HAP-1 (cell line): ENCODE results near the gene RFT1.

Experiments used
- DNase-seq, 2 experiments: peaks; one replicate each; pipeline ENCODE4 v3.0.0-alpha.2; 2016 to 2020; ENCODE audit warnings: low spot score in 2 of 2
- H3K27me3 ChIP-seq: fragments of 250-450 bp; sonication (Bioruptor Pico); 2 replicates; pipeline ENCODE4 v1.5.1; 2020; ENCODE audit warnings: low read depth, mild to moderate bottlenecking, moderate library complexity
- H3K36me3 ChIP-seq: fragments of 250-450 bp; sonication (Bioruptor Pico); replicated peaks from 2 replicates; pipeline ENCODE4 v1.5.1; 2020; ENCODE audit warnings: mild to moderate bottlenecking
- H3K4me1 ChIP-seq: fragments of 250-450 bp; sonication (Bioruptor Pico); 2 replicates; pipeline ENCODE4 v1.5.1; 2020; ENCODE audit warnings: mild to moderate bottlenecking
- H3K4me3 ChIP-seq: fragments of 250-450 bp; sonication (Bioruptor Pico); 2 replicates; pipeline ENCODE4 v1.5.1; 2020; ENCODE audit warnings: mild to moderate bottlenecking, moderate library complexity
- H3K9me3 ChIP-seq: fragments of 250-450 bp; sonication (Bioruptor Pico); 2 replicates; pipeline ENCODE4 v1.5.1; 2020; ENCODE audit warnings: mild to moderate bottlenecking, moderate library complexity
- in situ Hi-C: fragments of 300-500 bp; cut with MboI; formaldehyde crosslinking; loops from 3 replicates; pipeline ENCODE4 v1.14.3; 2020; ENCODE audit warnings: low sequenced_read_pairs, inconsistent platforms, mixed read lengths

The RFT1 gene

DNA sequence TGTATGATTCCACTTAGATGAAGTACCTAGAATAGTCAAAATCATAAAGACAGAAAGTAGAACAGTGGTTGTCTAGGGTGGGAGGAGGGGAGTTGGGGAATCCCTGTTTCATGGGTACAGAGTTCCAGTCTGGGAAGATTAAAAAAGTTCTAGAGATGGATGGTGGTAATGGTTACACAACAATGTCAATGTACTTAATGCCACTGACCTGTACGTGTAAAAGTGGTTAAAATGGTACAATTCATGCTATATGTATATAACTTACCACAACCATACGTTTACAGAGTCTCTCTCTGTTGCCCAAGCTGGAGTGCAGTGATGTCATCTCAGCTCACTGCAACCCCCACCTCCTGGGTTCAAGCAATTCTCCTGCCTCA is 90.9 kb downstream of the RFT1 start:
- Histone ChIP-seq H3K27me3 (no peaks in the 10 kb centered on the region), H3K4me3 (no peak overlapping the region), H3K4me1 (peaks cover 17% of the 10 kb centered on the region), H3K36me3 (no peaks in the 10 kb centered on the region), H3K9me3 (no peaks in the 10 kb centered on the region)
- DNase-seq, result no peak
- in situ Hi-C loops, result no loop called here

DNA sequence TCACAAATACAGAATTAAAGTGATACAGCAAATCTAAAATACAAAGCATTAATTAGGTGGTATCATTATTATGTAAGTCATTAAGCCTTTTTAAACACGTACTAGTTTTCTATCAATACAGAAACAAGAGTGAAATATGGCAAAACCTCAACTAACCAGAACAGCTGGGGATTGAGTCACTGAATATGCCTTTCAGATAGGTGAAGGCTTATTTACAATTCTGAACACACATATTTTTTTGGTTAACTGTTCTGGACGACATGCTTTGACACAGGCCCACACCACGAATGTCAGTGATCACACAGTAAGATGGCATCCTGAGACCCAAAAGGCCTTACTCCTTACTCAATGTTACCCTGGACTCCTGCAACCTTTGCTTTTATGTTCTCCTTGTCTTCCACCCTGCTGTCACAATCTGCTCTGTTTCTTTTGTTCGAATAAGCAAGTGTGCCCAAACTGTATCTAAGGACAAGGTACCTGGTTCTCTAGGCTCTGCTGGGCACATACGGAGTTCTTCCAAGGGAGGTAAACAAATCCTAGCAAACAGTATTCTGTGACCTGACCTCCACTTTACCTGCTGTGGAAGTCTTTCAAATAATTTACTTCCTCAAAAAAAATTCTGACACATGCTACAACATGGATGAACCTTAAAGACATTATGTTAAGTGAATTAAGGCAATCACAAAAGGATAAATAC is 91.4 kb downstream of the RFT1 start:
- in situ Hi-C loops, result no loop called here
- DNase-seq, result no peak

More for the DNA sequence above, 91.4 kb downstream of the RFT1 start:
- Histone ChIP-seq H3K4me3 (no peak overlapping the region), H3K27me3 (no peaks in the 10 kb centered on the region), H3K9me3 (no peaks in the 10 kb centered on the region), H3K4me1 (peaks cover 13% of the 10 kb centered on the region), H3K36me3 (no peaks in the 10 kb centered on the region)
